GM04503 (cell line): Measurements from ENCODE around the gene DPCD.
"Not testable (repeated sequence)": the region's sequence is repeated elsewhere in the genome, so short reads cannot be mapped to it uniquely, and the experiment has no call there.

Experiments used
- DNase-seq: peaks from one replicate; pipeline ENCODE4 v3.0.0-alpha.2; 2012; ENCODE audit warnings: low read depth

The DPCD gene

GRCh38 chr10:101585841-101586240 lies 2.3 kb upstream of the DPCD start:
- no peak for DNase-seq

- DNase-seq: no peak
Measured at GRCh38 chr10:101588879-101589278, 758 bp downstream of the DPCD start.

- not testable (repeated sequence) for DNase-seq
Measured at GRCh38 chr10:101593331-101593730, 5.2 kb downstream of the DPCD start.

GRCh38 chr10:101595591-101596433 lies 7.7 kb downstream of the DPCD start:
- DNase-seq: peak; percentile 18

GRCh38 chr10:101597091-101597900 lies 9.2 kb downstream of the DPCD start:
- no peak for DNase-seq

GRCh38 chr10:101601541-101601940 lies 13.4 kb downstream of the DPCD start:
- DNase-seq: no peak

GRCh38 chr10:101602761-101603398 lies 14.8 kb downstream of the DPCD start:
- DNase-seq: peak; percentile 31

GRCh38 chr10:101607124-101607523 lies 19.0 kb downstream of the DPCD start:
- no peak for DNase-seq

- DNase-seq: no peak
Measured at GRCh38 chr10:101609481-101609880, 21.4 kb downstream of the DPCD start.

GRCh38 chr10:101611096-101611905 lies 23.2 kb downstream of the DPCD start:
- DNase-seq: no peak

- no peak for DNase-seq
Measured at GRCh38 chr10:101612086-101612485, 24.0 kb downstream of the DPCD start.

GRCh38 chr10:101612872-101613271 lies 24.8 kb downstream of the DPCD start:
- DNase-seq: no peak

- DNase-seq: no peak
Measured at GRCh38 chr10:101613646-101614045, 25.5 kb downstream of the DPCD start.

- DNase-seq: no peak
Measured at GRCh38 chr10:101614663-101615524, 26.8 kb downstream of the DPCD start.

- no peak for DNase-seq
Measured at GRCh38 chr10:101615525-101616116, 27.5 kb downstream of the DPCD start.

GRCh38 chr10:101616415-101617101 lies 28.4 kb downstream of the DPCD start:
- DNase-seq: no peak

GRCh38 chr10:101617102-101617823 lies 29.1 kb downstream of the DPCD start:
- no peak for DNase-seq

- no peak for DNase-seq
Measured at GRCh38 chr10:101617824-101618568, 29.9 kb downstream of the DPCD start.
